HK-2 (cell line): Measurements from ENCODE around the gene TNFRSF14.

ENCODE experiments used
- DNase-seq: peaks from one replicate; pipeline ENCODE4 v3.0.0-alpha.2; 2018; ENCODE audit not compliant: unreplicated experiment

The TNFRSF14 gene

GRCh38 chr1:2597441-2598328 is 41.5 kb downstream of the TNFRSF14 start:
- peak; percentile 19 for DNase-seq

- no peak for DNase-seq
Measured at GRCh38 chr1:2598329-2598931, 42.3 kb downstream of the TNFRSF14 start.

GRCh38 chr1:2601721-2602303 is 45.6 kb downstream of the TNFRSF14 start:
- DNase-seq, result no peak

GRCh38 chr1:2602311-2602835 is 46.2 kb downstream of the TNFRSF14 start:
- DNase-seq, result no peak

- no peak for DNase-seq
Measured at GRCh38 chr1:2602866-2603520, 46.8 kb downstream of the TNFRSF14 start.

- DNase-seq, result no peak
Measured at GRCh38 chr1:2603521-2604155, 47.5 kb downstream of the TNFRSF14 start.

- no peak for DNase-seq
Measured at GRCh38 chr1:2604156-2604843, 48.1 kb downstream of the TNFRSF14 start.

- DNase-seq, result no peak
Measured at GRCh38 chr1:2604844-2605508, 48.8 kb downstream of the TNFRSF14 start.

- no peak for DNase-seq
Measured at GRCh38 chr1:2605509-2606395, 49.6 kb downstream of the TNFRSF14 start.

GRCh38 chr1:2606396-2606880 is 50.3 kb downstream of the TNFRSF14 start:
- no peak for DNase-seq

- no peak for DNase-seq
Measured at GRCh38 chr1:2606881-2607621, 50.9 kb downstream of the TNFRSF14 start.

- no peak for DNase-seq
Measured at GRCh38 chr1:2607641-2608091, 51.5 kb downstream of the TNFRSF14 start.

- no peak for DNase-seq
Measured at GRCh38 chr1:2609319-2610035, 53.3 kb downstream of the TNFRSF14 start.

GRCh38 chr1:2610036-2610959 is 54.1 kb downstream of the TNFRSF14 start:
- no peak for DNase-seq

GRCh38 chr1:2611031-2611501 is 54.9 kb downstream of the TNFRSF14 start:
- no peak for DNase-seq

- DNase-seq, result no peak
Measured at GRCh38 chr1:2611621-2612437, 55.7 kb downstream of the TNFRSF14 start.
